HG02885 (cell line): ENCODE results near the gene LNX2.

ENCODE experiments used
- ATAC-seq: cut with Tn5 transposase; IDR thresholded peaks from one replicate; pipeline ENCODE4 v1.9.1; 2021; ENCODE audit warnings: mild to moderate bottlenecking; ENCODE audit not compliant: unreplicated experiment, poor library complexity

The LNX2 gene

GRCh38 chr13:27572234-27572901 lies 48.0 kb downstream of the LNX2 start:
- ATAC-seq: no peak

- ATAC-seq: no peak
Measured at GRCh38 chr13:27570906-27571305, 49.4 kb downstream of the LNX2 start.

- no peak for ATAC-seq
Measured at GRCh38 chr13:27569405-27569804, 50.9 kb downstream of the LNX2 start.

- ATAC-seq: no peak
Measured at GRCh38 chr13:27565818-27566217, 54.5 kb downstream of the LNX2 start.

- ATAC-seq: no peak
Measured at GRCh38 chr13:27562457-27562856, 57.9 kb downstream of the LNX2 start.

- ATAC-seq: no peak
Measured at GRCh38 chr13:27559719-27560118, 60.6 kb downstream of the LNX2 start.

- no peak for ATAC-seq
Measured at GRCh38 chr13:27556109-27556508, 64.2 kb downstream of the LNX2 start.

GRCh38 chr13:27551562-27551961 lies 68.8 kb downstream of the LNX2 start:
- ATAC-seq: no peak

GRCh38 chr13:27549406-27549981 lies 70.8 kb downstream of the LNX2 start:
- ATAC-seq: no peak

- ATAC-seq: no peak
Measured at GRCh38 chr13:27542220-27542619, 78.1 kb downstream of the LNX2 start.

- no peak for ATAC-seq
Measured at GRCh38 chr13:27541386-27541785, 78.9 kb downstream of the LNX2 start.

GRCh38 chr13:27536361-27537101 lies 83.8 kb downstream of the LNX2 start:
- ATAC-seq: no peak

GRCh38 chr13:27535546-27535945 lies 84.8 kb downstream of the LNX2 start:
- ATAC-seq: no peak

GRCh38 chr13:27534981-27535380 lies 85.3 kb downstream of the LNX2 start:
- no peak for ATAC-seq

- ATAC-seq: no peak
Measured at GRCh38 chr13:27534108-27534980, 86.0 kb downstream of the LNX2 start.

- ATAC-seq: no peak
Measured at GRCh38 chr13:27533155-27533643, 87.1 kb downstream of the LNX2 start.

- ATAC-seq: no peak
Measured at GRCh38 chr13:27528908-27529307, 91.4 kb downstream of the LNX2 start.

GRCh38 chr13:27526516-27526915 lies 93.8 kb downstream of the LNX2 start:
- ATAC-seq: no peak

- no peak for ATAC-seq
Measured at GRCh38 chr13:27524981-27525975, 95.1 kb downstream of the LNX2 start.
